Bronchial epithelial cell (primary cell): Measurements from ENCODE around the gene CTCF. TPM values are rescaled to one million over a fixed set of nuclear protein-coding genes. Genes with fewer than 3 reads are reported as not detected.
A peak's percentile ranks its signal among the peaks of the same experiment; 100 is the strongest.

Experiments used
- DNase-seq: peaks from one replicate; pipeline ENCODE4 v3.0.0-alpha.2; 2010; ENCODE audit warnings: low read depth
- FAIRE-seq: peaks from 2 replicates; lab custom pipeline; 2011; peaks lifted over from hg19 to GRCh38; lab: Jason Lieb, UNC
- H3K27me3 ChIP-seq: 2 replicates; pipeline ENCODE4 v1.5.1; 2011; ENCODE audit warnings: low read length; ENCODE audit not compliant: control insufficient read depth, insufficient read depth
- H3K36me3 ChIP-seq: 2 replicates; pipeline ENCODE4 v1.5.1; 2011; ENCODE audit warnings: low read length; ENCODE audit not compliant: control insufficient read depth, insufficient read depth
- H3K4me3 ChIP-seq: 2 replicates; pipeline ENCODE4 v1.5.1; 2011; ENCODE audit warnings: mild to moderate bottlenecking, low read depth, low read length, control low read depth
- CTCF ChIP-seq: IDR thresholded peaks from 2 replicates; pipeline ENCODE4 v1.5.1; 2011; ENCODE audit warnings: mild to moderate bottlenecking, moderate library complexity, low read length, control low read depth, inconsistent platforms; ENCODE audit not compliant: insufficient read depth, severe bottlenecking
- total RNA-seq: library from RNA; depleted of rRNA; stranded (reverse); fragments of >200 nt; gene quantifications from 2 replicates; pipeline ENCODE4 v1.2.1, GENCODE V29; 2014

The CTCF gene
- total RNA-seq, 1 donor from 2014 or later = 21.1 TPM

DNA sequence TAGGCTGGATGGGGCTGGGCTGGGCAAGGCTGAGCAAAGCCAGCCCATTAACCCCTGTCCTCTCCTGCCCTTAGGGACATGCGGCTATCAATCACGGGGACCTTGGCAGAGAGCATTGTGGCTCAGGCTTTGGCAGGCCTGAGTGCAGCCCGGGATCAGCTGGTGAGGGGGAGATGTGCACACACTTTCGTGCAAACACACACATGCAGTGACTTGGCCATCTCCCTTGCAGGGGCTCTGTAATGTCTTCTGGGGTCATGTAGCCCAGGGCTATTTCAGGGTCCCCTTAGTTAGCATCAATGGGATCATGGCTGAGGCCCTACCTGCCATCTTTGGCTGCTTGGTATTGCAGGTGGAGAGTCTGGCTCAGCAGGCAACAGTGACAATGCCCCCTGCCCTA is 89.5 kb downstream of the CTCF start:
- Histone ChIP-seq H3K36me3 (no peaks in the 10 kb centered on the region), H3K27me3 (peaks cover 44% of the 10 kb centered on the region), H3K4me3 (no peak overlapping the region)
- TF ChIP-seq CTCF = no peak
- FAIRE-seq (no peak), DNase-seq (no peak)

GRCh38 chr16:67652578-67653127 is 90.3 kb downstream of the CTCF start:
- H3K27me3 ChIP-seq = peaks cover 40% of the 10 kb centered on the region
- TF ChIP-seq CTCF = no peak
- no peak for DNase-seq
- H3K4me3 ChIP-seq = no peak overlapping the region
- FAIRE-seq = no peak
- no peaks in the 10 kb centered on the region for H3K36me3 ChIP-seq

- DNase-seq (no peak), FAIRE-seq (no peak)
- TF ChIP-seq CTCF = peak; percentile 34
- H3K4me3 ChIP-seq = peak overlapping the region; percentile 15
- H3K27me3 ChIP-seq = peaks cover 37% of the 10 kb centered on the region
- peaks cover under 1% of the 10 kb centered on the region for H3K36me3 ChIP-seq
Observed at GRCh38 chr16:67653128-67653788, 90.9 kb downstream of the CTCF start.

DNA sequence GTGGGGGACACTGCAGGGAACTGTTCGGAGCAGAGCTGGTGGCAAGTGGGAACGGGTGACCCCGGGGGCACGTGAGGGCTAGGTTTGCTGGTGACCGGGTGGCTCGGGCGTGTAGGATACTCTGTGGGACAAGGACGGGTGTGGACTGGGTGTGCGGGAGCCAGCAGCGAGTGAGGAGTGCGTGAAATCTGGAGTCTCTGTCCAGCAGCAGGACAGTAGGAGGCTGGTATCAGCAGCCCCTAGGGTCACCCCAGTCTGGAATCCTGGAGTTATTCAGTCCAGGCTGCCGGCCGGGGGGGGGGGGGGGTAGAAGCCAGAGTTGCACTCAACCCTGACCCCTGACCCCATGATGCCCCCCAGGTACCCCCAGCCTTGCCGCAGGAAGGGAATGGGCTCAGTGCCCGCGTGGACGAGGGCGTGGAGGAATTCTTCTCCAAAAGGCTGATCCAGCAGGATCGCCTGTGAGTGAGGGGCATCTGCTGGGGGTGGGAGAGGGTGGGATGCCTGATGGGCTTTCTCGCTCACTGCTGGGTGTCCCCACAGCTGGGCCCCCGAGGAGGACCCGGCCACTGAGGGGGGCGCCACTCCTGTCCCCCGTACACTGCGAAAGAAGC is 91.6 kb downstream of the CTCF start:
- DNase-seq = no peak
- no peak for FAIRE-seq
- no peak overlapping the region for H3K4me3 ChIP-seq
- H3K27me3 ChIP-seq = peaks cover 35% of the 10 kb centered on the region
- H3K36me3 ChIP-seq = peaks cover 4% of the 10 kb centered on the region
- TF ChIP-seq CTCF = no peak

- FAIRE-seq (no peak), DNase-seq (no peak)
- Histone ChIP-seq H3K36me3 (peaks cover 5% of the 10 kb centered on the region), H3K4me3 (no peak overlapping the region), H3K27me3 (peaks cover 31% of the 10 kb centered on the region)
- TF ChIP-seq CTCF = no peak
Observed at GRCh38 chr16:67654403-67654911, 92.1 kb downstream of the CTCF start.
